GM19351 (cell line): ENCODE measurements around the gene S100B.
"Not testable (repeated sequence)": the region's sequence is repeated elsewhere in the genome, so short reads cannot be mapped to it uniquely, and the experiment has no call there.

Source experiments
- ATAC-seq: cut with Tn5 transposase; IDR thresholded peaks from one replicate; pipeline ENCODE4 v1.9.1; 2021; ENCODE audit warnings: mild to moderate bottlenecking, moderate library complexity; ENCODE audit not compliant: unreplicated experiment

S100B gene

DNA sequence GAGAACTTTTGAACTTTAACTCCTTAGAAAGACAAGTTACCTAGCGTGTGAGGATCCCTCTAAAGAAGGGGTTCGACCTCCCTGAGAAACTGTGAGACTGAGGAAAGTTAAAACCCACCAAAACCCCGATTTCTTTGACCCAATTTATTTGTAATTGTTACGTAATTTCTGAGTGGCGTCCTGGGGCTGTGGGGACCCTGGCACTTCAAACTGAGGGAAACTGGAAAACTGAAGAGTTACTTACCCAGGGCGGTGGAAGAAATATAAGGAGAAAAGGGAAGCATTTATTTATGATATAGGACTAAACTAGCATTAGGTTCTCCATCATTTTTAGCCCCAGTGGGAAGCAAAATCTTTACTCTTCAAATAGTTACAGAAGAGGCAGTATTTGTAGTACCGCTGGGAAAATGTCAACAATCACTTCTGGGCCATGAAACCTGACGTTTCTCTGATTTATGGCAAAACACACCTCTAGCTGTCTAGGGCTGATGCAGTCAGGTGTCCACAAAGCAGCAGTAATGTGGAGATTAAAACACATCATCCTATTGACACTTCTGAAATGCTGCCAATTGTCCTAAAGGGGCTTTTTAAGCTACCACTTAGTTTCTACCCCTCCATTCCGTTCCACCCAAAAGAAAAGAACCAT, 430 bp downstream of the S100B start:
- ATAC-seq = no peak

DNA sequence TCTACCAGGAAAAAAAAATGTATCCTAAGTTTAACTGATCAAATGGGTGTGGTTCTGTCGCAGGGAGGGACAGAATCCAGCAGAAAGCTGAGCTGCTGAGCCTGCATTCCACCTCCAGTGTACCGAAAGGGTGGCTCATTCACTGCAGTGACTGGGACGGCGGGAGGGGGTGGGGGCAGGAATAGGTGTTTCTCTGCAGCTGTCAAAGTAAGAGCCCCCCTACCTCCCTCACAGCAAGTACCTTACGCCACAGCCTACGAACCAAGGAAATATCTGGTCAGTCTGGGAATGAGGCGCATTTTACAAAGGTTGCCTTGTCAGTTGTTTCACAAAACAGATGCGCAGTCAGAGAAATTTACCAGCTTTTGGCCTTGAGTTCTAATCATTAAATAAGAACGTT, 1.7 kb downstream of the S100B start:
- no peak for ATAC-seq

DNA sequence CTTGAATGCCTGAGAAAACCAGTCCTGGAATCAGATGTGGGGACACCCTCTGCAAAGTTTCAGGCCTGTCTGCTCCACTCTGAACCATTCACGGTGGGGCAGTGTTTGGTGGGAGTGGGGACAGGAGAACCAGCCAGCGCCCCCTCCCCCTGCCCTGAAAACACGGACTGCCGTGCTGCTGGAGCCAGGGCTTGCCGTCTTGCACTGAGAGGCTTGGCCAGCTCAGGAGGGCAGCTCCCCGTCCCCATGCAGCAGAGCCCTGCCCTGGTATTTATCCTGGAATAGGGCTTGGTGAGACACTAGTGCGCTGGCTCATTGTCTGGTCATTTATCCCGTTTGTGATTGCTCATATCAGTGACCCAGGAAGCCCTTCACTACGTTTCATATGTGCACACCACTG, 3.9 kb downstream of the S100B start:
- no peak for ATAC-seq

DNA sequence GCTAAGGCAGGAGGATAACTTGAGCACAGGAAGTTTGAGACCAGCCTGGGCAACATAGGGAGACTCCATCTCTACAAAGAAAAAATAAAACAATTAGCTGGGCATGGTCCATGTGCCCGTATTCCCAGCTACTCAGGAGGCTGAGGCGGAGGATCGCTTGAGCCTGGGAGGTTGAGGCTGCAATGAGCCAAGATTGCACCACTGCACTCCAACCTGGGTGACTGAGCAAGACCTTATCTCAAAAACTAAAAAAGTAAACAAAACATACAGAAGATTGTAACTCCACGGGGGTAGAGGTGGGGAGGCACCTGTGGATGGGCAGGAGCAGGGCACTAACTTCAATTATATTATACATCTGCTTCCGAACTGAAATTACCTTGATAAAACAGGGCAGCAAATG, 4.6 kb downstream of the S100B start:
- no peak for ATAC-seq

DNA sequence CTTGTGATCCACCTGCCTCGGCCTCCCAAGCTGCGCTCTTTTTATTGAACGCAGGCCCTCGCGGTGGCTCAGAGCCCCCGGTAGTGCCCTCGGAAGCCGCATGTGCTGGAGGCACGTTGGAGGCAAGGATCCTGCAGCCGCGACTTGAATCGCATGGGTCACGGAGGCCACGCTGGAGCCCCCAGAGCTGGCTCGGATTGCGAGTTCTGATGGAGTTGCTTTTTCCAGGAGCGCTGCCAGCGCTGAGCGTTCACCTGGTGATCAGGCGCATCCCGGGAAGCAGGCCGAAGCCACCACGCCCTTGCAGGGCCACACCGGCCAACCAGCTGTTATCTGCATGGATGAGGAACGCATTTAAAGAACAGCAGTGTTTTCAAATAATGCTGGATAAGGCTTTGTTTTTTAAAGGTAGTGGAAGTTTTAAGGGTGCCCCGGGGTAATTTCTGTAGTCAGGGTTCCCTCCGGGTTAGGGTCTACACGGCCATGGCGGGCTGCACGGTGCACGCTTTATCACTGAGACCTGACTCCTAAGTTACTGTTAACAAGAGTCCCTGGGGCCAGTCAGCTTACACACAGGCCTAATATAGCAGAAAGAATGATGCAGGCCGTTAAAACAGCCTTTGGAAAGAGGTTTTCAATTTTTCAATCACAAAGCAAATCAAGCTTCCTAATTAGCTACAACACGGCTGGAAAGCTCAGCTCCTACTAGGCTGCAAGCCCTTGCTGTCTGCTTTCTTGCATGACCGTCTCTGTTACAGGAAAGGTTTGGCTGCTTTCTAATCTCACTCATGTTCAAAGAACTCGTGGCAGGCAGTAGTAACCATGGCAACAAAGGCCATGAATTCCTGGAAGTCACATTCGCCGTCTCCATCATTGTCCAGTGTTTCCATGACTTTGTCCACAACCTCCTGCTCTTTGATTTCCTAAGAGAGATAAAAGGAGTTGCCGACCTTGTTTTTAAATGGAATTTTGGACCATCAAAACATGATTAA, 6.0 kb downstream of the S100B start:
- no peak for ATAC-seq

DNA sequence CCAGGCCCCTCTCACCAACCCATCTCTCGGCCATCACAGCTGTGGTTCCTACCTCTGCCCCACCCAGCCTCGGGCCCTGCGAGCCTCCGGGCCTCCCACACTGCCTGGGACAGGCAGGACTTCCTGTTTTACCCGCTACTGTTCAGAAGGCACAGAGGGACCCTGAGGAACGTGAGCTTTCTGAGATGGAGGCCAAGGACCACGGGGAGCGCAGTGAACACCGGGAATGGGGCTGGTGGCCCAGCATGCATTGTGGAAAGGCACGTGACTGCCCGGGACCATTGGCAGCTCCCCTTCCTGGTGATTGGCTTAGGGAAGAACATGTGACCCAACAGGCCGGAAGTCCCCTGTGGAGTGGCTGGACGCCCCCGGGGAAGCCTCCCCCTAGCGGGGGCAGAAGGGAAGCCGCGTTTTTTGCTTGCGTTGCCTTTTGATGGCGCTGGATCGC, 7.0 kb downstream of the S100B start:
- ATAC-seq = no peak

DNA sequence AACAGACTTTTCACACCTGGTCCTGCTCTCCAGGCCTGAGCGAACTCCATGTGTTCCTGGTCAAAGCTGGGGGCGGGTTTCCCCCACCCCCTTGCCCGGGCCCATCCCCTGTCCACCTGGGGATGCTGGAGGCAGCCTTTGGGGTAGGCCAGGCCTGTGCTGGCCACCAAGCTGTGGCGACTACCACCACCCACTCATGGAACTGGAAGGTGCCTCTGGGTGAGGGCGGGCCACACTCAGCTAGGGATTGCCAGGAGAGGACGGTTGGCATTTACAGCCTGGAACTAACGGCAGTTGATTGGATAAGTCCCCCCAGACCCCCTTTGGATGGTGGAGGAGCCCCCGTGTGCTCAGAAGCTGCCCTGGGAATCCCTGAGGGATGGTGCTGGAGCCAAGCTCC, 7.9 kb downstream of the S100B start:
- no peak for ATAC-seq

DNA sequence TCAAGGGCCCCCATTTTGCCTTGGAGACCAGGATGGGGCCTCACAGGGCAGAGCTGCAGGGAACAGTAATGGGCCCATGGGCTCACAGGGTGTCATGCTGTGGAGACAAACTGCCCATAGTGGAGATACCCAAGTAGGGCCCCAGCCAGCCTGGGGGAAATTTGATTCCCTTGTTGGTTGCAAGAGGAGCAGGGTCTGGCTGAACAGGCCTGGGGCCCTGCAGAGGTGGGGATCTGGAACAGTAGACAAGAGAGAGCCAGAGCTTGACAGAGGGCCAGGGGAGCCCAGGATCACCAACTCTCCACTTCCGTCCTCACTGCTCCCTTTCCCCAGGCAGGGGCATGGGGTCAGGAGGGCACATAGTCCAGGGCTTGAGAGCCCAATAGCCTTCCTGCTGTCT, 8.7 kb downstream of the S100B start:
- ATAC-seq = no peak

DNA sequence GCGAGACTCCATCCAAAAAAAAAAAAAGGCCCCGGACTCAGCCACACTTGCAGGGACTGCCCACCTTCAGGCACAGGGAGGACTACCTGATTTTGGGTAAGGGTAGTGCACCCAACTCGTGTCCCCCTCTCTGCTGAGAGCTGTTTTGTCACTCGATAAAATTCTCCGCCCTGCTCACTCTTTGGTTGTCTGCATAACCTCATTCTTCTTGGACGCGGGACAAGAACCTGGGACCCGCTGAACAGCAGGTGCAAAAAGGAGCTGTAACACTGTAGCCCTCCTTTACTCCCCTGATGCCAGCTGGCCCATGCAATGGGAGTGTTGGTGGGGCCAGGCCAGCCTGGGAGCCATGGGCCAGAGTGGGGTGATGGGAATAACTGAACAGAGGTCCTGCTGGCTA, 10.6 kb downstream of the S100B start:
- no peak for ATAC-seq

DNA sequence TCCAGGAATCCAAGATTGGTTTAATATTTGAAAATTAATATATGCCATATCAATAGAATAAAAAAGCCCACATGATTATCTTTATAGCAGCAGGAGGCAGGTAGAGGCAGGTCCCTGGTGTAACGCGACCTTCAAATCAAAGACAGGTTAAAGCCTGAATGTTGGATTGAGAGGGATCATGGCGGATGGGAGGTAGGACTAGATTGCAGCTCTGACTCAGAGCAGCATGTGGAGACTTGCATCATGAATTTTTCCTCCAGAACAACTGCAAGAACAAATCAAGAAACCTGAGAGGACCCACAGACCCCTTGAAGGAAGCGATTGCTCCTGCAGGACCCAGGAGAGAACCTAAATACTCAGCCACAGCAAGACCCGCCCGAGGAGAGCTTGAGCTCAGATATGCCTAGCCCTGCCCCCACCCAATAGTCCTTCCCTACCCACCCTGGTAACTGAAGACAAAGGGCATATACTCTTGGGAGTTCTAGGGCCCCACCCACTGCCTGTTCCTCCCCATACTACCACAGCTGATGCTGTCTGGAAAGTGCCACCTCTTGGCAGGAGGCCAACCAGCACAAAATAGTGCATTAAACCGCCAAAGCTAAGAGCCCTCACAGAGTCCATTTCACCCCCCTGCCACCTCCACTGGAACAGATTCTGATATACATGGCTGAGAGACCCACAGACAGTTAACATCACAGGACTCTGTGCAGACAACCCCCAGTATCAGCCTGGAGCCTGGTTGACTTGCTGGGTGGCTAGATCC, 19.5 kb downstream of the S100B start:
- no peak for ATAC-seq

DNA sequence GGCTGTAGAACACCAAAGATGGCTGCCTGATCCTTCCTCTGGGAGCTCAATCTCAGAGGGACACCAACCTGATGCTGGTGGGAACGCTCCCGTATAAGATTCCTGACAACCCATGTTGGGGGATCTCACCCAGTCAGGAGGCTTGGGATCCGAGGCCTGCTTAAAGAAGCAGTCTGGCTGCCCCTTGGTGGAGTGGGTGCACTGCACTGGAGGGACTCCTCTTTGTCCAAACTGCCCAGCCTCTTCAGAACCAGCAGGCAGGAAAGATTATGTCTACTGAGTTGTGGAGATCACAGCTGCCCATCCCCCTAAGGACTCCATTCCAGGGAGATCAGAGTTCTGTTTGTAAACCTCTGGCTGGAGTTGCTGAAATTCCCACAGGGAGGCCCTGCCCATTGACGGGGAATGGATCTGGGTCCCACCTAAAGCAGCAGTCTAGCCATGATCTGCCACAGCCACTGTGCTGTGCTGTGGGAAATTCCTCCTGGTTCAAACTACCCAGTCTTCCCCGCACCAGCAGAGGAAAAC, 23.0 kb downstream of the S100B start:
- no peak for ATAC-seq

DNA sequence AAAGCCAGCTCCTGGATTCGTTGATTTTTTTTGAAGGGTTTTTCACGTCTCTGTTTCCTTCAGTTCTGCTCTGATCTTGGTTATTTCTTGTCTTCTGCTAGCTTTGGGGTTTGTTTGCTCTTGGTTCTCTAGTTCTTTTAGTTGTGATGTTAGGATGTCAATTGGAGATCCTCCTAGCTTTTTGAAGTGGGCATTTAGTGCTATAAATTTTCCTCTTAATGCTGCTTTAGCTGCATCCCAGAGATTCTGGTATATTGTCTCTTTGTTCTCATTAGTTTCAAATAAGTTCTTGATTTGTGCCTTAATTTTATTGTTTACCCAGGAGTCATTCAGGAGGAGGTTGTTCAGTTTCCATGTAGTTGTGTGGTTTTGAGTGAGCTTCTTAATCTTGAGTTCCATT, 25.5 kb downstream of the S100B start:
- ATAC-seq = not testable (repeated sequence)

DNA sequence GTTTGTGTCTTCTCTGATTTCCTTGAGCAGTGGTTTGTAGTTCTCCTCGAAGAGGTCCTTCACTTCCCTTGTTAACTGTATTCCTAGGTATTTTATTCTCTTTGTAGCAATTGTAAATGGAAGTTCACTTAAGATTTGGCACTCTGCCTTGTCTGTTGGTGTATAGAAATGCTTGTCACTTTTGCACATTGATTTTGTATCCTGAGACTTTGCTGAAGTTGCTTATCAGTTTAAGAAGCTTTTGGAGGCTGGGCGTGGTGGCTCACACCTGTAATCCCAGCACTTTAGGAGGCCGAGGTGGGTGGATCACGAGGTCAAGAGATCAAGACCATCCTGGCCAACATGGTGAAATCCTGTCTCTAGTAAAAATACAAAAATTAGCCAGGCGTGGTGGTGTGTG, 27.1 kb downstream of the S100B start:
- not testable (repeated sequence) for ATAC-seq

DNA sequence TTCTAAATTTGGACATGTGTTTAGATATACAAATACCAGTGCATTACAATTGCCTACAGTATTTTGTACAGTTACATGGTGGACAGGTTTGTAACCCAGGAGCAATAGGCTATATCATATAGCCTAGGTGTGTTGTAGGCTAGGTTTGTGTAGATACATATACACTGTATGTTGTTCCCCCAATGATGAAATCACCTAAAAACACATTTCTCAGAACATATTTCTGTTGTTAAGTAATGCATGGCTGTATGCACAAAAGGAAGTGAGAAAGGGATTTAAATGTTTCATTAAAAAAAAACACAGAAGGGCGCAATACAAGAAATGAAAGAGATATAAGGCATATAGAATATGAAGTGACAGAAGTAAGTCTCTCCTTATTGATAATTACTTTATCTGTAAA, 32.0 kb downstream of the S100B start:
- ATAC-seq = no peak

DNA sequence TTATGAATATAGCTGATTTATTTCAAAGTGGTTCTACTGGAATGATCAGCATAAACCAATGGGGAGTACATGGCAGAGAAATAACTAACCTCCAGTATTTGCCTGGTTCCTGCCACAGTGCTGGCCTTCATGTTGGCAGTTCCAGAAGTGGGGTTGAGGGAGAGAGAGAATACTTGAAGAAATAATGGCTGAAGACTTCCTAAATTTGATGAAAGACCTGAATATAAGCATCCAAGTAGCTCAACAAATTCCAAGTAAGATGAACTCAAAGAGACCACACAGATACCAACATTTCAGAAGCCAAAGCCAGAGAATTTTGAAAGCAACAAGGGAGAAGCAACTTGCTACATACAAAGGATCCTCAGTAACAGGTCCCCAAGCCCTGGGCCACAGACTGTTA, 34.3 kb downstream of the S100B start:
- ATAC-seq = no peak

DNA sequence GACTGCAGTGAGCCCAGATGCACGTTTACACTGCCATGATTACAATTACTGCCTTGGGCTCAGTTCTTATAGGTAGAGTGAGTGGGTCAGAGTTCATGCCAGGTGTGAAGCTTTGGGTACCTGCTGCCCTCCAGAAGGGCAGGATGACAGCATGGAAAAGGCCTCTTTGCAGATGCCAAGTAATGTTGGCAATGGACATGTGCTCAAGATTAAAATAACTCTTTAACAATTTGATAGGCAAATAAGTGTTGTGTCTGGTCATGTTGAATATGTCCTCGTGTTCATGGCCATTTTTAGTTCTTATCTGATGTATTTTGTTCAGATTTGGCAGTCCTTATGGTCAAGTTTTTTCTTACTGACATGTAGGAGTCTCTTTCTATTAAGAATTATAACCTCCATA, 34.8 kb downstream of the S100B start:
- no peak for ATAC-seq

DNA sequence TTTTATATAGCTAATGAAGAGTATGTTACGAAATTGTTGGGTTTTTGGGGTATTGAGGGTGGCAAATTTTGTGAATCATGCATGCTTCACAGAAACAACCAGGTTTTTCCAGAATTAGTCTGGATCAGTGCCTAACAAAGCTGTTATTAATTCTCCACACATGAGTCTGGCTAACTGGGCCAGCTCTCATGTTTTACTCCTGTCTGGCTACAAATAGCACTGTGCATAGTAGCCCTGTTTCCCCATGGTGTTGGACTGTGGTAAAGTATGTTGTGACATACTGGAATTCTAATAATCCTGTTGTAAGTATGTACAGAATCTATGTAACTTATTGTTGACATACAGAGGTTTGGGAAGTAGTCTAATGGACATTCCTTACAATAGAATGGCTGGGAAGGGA, 35.8 kb downstream of the S100B start:
- ATAC-seq = no peak

DNA sequence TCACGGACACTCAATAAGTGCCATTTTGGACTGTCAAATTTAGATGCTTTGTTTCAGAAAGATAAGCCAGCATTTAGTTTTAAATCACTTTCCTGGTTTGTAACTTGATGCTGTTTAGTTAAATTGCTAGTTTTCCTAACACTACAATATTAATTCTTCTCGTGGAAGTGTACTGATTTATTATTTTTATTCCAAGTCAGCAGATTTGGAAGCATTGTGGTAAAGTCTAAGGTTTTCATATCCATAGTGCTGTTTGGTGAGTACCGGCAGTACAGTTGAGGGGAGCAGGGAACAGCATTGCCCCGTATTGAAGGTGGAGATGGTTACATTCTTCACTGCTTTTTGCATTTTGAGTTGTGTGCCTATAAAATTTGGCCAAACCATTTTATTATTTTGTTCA, 36.3 kb downstream of the S100B start:
- no peak for ATAC-seq

DNA sequence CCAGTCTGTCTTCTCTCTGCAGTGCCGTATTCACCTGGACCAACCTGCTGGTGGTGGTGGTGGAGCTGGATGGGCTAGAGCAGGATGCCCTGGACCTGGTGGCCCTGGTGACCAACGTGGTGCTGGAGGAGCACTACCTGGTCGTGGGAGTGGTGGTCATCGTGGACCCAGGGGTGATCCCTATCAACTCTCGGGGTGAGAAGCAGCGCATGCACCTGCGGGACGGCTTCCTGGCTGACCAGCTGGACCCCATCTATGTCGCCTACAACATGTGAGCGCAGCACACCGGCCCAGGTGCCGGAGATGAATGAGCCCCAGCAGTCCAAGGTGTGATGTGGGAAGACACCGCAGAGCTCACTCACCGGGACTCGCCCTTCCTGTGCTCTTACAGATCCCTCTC, 37.5 kb downstream of the S100B start:
- no peak for ATAC-seq

DNA sequence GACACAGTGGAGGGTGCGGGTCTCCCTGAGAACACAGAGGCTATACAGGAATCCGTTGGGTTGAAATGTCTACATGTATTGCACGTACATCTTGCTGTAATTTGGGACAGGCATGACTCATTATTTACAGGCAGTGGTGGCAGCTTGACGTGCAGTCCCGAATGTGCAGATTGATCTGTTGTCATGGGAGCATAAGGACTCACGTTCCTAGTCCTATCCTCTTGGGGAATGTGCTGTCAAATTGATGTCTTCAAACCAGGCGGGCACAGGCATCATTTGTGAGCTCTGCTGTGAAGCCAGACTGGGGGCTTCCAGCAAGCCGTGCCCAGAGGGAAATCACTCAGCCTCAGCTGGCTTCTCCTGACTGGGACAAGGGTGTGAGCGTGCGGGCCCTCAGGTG, 40.5 kb downstream of the S100B start:
- no peak for ATAC-seq

DNA sequence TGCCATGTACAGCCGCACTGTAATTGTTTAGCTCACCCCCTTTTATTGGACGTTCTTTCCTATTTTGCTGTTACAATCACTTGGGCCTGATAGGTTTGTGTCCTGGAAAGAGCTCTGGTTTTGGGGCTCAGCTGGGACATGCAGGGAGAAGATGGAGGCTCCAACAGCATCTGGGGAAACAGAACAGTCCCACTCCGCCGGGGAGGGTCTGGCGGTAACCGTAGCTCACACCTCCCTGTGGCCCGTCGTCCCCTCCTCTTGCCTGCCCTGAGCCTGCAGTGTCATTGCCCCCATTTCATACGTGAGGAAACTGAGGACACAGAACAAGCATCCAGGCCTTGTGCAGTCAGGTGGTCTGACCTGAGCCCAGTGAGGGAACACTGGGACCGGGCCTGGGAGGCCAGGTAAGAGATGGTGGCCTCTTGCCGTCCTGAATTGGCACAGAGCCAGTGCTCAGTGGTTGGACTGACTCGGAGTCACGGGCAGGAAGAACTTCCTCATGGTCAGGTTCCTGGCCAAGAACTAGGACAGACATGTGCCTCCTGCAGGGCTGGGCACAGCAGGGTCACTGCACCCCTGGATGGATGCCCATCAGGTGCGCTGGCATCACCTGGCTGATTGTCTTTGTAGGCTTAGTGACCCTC, 41.8 kb downstream of the S100B start:
- no peak for ATAC-seq
